SIG-M5 treated with dmso at 0.1 percent for 504 hours (cell line): Measurements from ENCODE around the gene NFILZ.

Experiments
- DNase-seq: peaks from one replicate; lab custom pipeline; 2025; ENCODE audit not compliant: unreplicated experiment; lab: John Stamatoyannopoulos, UW

Gene NFILZ, protein sequence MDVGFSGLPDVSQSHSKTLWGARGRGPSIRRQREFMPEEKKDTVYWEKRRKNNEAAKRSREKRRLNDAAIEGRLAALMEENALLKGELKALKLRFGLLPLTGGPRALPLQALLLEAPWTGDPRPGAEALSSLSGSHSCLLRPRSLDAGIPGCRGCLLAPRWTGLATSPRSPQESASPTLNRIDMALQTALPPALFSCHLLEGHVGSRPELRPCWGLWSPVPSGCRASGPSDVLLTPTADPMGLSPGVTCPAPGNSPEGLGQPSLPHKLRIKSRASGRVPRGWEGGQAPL

DNA sequence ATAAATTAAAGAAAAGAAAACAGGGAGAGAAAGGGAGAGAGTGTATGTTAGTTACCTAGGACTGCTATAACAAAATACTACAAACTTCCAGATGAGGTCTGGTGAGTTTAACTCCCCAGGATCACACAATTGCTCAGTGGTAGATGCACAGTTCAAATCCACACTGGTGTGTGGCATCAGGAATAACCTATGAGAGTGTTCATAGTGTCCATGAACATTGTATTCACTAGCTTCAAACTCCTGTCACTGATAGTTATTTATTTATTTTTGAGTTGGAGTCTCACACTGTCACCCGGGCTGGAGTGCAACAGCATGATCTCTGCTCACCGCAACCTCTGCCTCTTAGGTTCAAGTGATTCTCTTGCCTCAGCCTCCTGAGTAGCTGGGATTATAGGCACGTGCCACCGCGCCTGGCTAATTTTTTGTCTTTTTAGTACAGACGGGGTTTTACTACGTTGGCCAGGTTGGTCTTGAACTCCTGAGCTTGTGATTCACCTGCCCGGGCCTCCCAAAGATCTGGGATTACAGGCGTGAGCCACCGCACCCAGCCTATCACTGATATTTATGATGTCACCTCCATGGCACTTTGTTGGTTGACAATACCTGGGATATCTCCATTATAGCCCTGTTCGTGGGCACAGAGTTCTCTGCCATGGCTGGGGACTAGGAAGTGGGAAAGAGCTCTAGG is at the start of gene NFILZ:
Gene NFILZ (plus strand): TSS at position 638 of the 688 bp plus-strand sequence. CDS start 46,133 bp downstream, outside the sequence.
- DNase-seq = no peak

- DNase-seq = peak; percentile 74
Observed at GRCh38 chr19:8580710-8581281, 49.6 kb upstream of the NFILZ start.

- no peak for DNase-seq
Observed at GRCh38 chr19:8584965-8585893, 45.2 kb upstream of the NFILZ start.

DNA sequence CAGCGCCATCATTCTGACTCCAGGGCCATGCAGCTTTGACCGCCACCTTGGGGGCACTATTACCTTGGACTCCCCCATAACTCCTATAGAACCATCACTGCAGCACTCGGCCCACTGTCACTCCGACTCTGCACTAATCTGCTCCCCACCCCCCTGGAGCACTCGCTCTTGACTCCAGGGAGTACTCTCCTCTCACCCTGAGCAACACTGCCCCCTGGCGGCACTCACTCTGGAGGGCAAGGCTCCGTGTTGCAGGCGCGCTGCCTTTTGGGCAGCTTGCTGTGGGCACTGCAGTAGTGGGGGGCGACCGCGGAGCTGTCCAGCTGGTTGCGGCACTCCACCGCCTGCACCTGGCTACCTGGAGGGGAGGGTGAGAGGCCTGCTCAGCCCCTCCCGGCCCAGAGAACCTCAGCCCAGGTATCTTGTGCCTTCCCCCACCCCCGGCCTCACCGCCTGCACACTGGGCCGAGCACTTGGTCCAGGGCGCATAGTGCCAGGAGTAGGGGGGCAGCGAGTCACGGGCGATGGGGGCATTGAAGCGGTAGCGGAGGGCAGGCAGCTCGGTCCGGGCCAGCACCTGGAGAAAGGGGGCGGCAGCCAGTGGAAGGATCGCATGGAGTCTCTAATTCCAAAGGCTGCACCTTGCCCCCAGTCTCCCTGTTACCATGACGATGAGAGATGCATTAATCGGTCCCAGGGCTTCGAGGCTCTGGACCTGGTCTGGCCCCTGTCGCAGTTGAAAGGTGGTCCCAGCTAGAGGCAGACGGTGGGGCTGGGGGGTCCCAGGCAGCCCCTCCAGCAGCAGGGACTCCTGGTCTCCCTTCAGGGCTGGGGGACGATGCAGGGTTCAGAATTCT is 44.3 kb upstream of the NFILZ start:
- no peak for DNase-seq

GRCh38 chr19:8589177-8589714 is 41.2 kb upstream of the NFILZ start:
- no peak for DNase-seq

DNA sequence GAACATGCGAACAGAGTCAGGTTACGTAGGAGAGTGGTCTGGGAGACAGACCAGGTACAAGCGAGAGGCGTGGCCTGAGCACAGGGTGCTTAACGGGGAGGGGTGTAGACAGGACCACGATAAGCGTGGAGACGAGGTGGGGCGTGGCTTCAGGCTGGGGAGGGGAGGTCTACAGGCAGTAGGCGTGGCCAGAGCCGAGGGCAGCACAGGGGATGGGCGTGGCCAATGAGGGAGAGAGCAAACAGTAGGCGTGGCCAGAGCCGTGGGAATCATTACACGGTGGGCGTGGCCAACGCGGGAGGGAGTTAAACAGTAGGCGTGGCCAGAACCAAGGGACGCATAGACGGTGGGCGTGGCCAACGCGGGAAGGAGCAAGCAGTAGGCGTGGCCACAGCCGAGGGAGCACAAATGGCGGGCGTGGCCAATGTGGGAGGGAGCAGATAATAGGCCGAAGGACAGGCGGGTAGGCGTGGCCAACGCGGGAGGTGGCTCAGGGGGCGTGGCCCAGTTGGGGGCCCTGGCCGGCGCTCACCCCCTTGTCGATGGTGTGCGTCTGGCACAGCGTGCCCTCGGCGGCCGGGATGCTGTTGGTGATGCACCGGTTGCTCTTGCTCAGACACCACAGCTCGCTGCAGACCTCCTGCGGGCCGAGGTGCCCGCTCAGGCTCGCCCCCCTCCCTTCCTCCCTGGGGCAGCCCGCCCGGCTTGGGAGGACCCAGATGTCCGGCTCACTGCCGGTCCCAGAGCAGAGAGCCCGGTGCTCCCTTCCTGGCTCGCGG is 38.0 kb upstream of the NFILZ start:
- DNase-seq = no peak

DNA sequence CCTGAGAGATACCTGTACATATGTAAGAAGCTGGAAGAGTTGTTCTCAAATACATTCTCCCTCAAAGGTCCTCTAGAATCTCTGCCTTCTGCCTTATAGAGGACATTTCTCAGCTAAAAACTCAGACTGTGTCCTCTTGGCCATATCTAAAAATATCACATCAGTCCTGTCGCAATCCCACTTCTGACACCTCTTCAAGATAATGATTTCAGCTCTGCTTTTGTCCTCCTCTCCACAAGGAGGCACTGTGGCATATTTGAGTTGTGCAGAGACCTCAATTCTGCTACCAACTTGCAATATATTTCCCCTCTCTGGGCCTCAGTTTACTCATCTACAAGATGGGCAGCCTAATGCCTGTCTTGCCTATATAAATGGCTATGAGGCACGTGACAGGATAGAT is 36.5 kb upstream of the NFILZ start:
- no peak for DNase-seq

DNA sequence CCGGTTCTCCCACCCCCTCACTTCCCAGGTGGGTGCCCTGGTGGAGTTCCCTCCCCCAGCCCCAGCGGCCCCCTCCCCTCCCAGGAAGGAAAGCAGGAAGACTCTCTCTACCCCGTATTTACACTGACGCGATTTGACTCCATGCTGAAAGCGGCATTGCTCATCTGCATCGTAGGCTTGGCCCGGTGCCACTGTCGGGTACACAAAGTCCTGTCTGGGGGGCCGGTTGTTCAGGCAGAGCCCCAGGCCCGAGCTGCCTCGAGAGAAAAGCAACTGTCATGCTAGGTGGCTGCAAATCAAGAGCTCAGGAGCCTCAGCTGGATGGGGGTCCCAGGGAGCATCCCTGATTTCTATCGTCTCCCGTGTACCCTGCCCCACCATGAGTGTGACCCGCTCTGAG is 34.8 kb upstream of the NFILZ start:
- no peak for DNase-seq

DNA sequence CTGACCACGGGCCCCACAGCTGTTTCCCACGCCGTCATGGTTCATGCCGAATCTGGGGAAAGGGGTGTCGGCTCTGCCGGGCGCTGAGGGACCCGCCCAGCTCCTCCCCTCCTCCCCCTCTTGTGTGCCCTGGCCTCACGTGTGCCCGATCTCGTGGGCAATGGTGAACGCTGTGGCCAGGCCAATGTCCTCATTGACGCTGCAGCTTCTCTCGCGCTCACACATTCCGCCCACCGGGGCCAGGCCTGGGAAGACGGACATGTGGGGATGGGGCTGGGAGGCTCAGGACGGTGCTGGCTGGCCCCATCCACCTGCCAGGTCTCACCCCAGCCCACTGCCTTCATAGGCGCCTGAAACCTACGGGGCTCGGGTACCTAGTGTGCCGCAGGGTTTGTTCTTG is 34.3 kb upstream of the NFILZ start:
- no peak for DNase-seq

DNA sequence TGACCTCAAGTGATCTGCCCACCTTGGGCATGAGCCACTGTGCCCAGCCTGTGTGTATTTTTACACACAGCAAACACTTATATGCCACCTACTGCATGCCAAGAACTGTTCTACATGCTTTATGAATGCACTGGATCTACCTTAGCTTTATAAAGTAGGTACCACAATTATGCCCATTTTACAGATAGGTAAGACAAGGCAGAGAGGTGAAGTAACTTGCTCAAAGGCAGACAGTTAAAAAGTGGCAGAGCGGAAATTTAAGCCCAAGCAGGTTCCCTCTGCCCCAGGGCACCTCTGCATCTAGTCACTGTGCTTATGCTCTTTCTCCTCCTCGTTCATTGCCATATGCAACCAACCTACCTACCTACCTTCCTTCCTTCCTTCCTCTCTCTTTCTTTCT is 30.4 kb upstream of the NFILZ start:
- no peak for DNase-seq

DNA sequence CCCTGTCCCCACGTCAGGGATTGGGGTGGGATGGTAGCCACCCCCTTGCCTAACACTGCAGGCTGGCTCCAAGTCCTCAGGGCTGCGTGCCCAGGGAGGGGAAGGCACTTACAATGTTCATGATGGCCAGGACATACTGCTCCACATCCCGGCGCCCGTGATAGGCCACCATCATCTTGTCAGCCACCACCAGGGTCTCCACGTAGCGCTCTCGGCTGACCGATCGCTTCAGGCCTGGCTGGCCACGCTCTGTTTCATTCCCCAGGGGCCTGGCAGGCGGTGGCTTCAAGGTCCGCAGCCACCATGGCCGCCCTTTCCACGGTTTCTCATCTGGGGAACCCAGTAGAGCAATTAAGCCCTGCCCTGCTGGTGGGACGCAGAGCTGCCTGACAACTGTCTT is 29.6 kb upstream of the NFILZ start:
- DNase-seq = no peak

- no peak for DNase-seq
Observed at GRCh38 chr19:8601796-8602195, 28.6 kb upstream of the NFILZ start.

- DNase-seq = no peak
Observed at GRCh38 chr19:8605514-8605913, 24.9 kb upstream of the NFILZ start.

- no peak for DNase-seq
Observed at GRCh38 chr19:8607386-8607785, 23.0 kb upstream of the NFILZ start.

DNA sequence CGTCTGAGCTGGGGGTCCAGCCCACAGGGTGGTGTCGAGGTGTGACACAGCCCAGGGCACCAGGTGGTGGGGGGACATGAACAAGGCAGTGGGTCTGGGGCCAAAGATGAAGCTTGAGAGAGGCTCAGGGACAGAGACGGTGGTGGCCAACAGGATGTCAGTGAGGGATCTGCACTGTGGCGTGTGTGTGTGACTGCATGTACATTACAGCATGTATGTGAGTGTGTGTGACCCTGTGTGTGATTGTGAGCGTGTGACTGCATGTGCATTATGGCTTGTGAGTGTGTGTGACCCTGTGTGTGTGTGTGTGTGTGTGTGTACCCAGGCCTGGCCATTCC is 21.5 kb upstream of the NFILZ start:
- no peak for DNase-seq

GRCh38 chr19:8609279-8610040 is 21.0 kb upstream of the NFILZ start:
- no peak for DNase-seq

- no peak for DNase-seq
Observed at GRCh38 chr19:8610041-8610935, 20.1 kb upstream of the NFILZ start, which contains the start of gene ADAMTS10. ADAMTS10 (minus strand) TSS chr19:8610715; CDS start chr19:8605710, 5,005 bp downstream.

DNA sequence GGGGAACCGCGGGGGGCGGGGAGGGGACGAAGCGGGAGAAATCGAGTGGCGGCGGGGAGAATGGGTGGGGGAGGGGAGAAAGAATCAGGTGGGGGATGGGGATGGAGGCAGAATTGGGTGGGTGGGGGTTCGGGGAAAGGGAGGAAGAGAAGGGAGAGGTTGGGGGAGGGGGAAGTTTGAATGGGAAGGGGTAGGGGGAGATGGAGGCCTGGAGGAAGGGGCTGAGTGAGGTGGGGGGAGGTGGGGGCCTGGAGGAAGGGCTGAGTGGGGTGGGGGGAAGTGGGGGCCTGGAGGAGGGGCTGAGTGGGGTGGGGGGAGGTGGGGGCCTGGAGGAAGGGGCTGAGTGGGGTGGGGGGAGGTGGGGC is 19.5 kb upstream of the NFILZ start:
- DNase-seq = no peak
